ENCODE data around the gene BAZ2B. TPM values are rescaled to one million over a fixed set of nuclear protein-coding genes. Genes with fewer than 3 reads are reported as not detected.

BAZ2B gene
- total RNA-seq, 1 donor: 53.5 TPM

DNA sequence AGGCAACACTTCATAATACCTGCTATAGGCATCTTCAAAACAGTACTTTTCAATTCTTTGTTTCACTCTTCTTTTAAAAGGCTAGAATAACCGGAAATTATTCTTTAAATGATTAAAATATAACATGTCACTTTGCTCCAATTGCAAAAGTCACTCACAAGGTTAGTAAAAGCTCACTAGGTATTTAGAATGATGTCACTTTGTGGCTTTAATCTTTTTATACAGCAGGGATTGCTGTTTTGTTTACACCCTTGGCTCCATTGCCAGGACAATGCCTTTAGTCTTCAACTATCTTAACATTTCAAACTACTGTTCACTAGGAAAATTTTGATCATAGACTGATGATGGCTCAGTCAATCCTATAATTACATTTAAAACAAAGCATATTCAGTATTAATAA lies 157.1 kb downstream of the BAZ2B start:
- peaks cover 8% of the 10 kb centered on the region for H3K4me1 ChIP-seq (ENCODE audit: insufficient read depth, low read length)
- no peak overlapping the region for H3K4me3 ChIP-seq (ENCODE audit: low read length)
- no peaks in the 10 kb centered on the region for H3K9me3 ChIP-seq (ENCODE audit: low read depth, low read length)
- no peaks in the 10 kb centered on the region for H3K27me3 ChIP-seq (ENCODE audit: insufficient read depth, low read length)

DNA sequence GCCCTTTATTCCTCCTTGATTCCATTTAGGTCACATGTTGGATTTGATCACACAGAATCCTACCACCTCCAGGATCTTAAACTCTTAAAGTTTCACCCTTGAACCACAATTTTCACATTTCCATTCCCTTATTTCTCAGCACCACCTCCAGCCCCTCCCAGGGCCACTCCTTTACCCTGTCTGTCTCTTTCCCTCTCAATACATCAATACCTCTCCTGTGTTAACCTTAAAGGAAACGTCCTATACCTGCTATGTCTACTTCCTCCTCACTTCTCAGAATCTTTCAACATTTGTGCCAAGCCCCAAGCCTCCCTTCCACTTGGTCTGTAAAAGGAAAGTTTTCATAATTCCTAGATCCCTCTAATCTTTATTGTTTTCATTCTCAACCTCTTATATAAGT lies 158.8 kb downstream of the BAZ2B start:
- Histone ChIP-seq H3K27me3 (ENCODE audit: insufficient read depth, low read length) (no peaks in the 10 kb centered on the region), H3K4me3 (ENCODE audit: low read length) (no peak overlapping the region), H3K9me3 (ENCODE audit: low read depth, low read length) (no peaks in the 10 kb centered on the region), H3K4me1 (ENCODE audit: insufficient read depth, low read length) (peaks cover 8% of the 10 kb centered on the region)

GRCh38 chr2:159456500-159457426 lies 159.6 kb downstream of the BAZ2B start:
- Histone ChIP-seq H3K4me1 (ENCODE audit: insufficient read depth, low read length) (peaks cover 8% of the 10 kb centered on the region), H3K4me3 (ENCODE audit: low read length) (no peak overlapping the region), H3K9me3 (ENCODE audit: low read depth, low read length) (no peaks in the 10 kb centered on the region), H3K27me3 (ENCODE audit: insufficient read depth, low read length) (no peaks in the 10 kb centered on the region)

GRCh38 chr2:159455330-159455918 lies 160.9 kb downstream of the BAZ2B start:
- Histone ChIP-seq H3K4me3 (ENCODE audit: low read length) (no peak overlapping the region), H3K4me1 (ENCODE audit: insufficient read depth, low read length) (peaks cover 8% of the 10 kb centered on the region), H3K27me3 (ENCODE audit: insufficient read depth, low read length) (no peaks in the 10 kb centered on the region), H3K9me3 (ENCODE audit: low read depth, low read length) (no peaks in the 10 kb centered on the region)

DNA sequence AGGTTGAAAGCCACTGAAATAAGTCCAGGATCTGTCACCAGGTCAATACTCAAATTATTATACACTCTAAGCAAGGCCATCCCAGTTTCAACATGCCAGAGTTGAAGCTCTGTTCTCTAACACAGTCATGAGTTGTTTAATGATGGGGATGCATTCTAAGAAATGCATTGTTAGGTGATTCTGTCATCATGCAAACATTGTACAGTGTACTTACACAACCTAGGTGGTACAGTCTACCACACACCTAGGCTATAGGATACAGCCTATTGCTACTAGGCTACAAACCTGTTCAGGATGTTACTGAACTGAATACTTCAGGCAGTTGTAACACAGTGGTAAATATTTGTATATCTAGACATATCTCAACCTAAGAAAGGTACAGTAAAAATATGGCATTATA lies 162.2 kb downstream of the BAZ2B start:
- H3K4me3 ChIP-seq (ENCODE audit: low read length): no peak overlapping the region
- H3K4me1 ChIP-seq (ENCODE audit: insufficient read depth, low read length): peaks cover 8% of the 10 kb centered on the region
- no peaks in the 10 kb centered on the region for H3K27me3 ChIP-seq (ENCODE audit: insufficient read depth, low read length)
- H3K9me3 ChIP-seq (ENCODE audit: low read depth, low read length): no peaks in the 10 kb centered on the region

- H3K4me3 ChIP-seq (ENCODE audit: low read length): no peak overlapping the region
- H3K9me3 ChIP-seq (ENCODE audit: low read depth, low read length): no peaks in the 10 kb centered on the region
- no peaks in the 10 kb centered on the region for H3K4me1 ChIP-seq (ENCODE audit: insufficient read depth, low read length)
- H3K27me3 ChIP-seq (ENCODE audit: insufficient read depth, low read length): no peaks in the 10 kb centered on the region
These were observed 166.2 kb downstream of the BAZ2B start for GRCh38 chr2:159450180-159450579.

DNA sequence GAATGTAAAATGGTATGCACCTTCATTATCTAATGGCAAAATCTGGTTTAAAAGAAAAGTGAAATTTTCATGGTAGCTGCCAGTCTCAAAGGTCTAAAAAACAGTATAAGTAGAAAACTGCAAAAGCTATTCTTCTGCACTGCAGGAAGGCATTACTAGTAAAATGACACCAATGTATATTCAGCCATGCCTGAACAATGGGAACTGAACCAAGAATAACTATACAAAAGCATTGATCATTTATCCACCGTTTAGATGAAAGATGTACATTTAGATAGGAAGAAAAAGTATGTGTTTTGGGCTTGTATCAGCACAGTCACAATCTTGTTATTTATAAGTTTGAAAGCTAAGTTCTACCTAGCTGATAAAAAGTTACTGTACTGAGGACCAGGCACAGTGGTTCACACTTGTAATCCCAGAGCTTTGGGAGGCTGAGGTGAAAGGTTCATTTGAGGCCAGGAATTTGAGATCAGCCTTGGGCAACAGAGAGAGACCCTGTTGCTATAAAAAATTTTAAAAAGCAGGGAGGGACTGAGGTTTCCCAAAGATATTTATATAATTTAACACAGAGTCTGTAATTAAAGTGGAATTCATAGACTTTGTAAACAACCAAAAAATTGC lies 166.7 kb downstream of the BAZ2B start:
- no peak overlapping the region for H3K4me3 ChIP-seq (ENCODE audit: low read length)
- no peaks in the 10 kb centered on the region for H3K4me1 ChIP-seq (ENCODE audit: insufficient read depth, low read length)
- no peaks in the 10 kb centered on the region for H3K9me3 ChIP-seq (ENCODE audit: low read depth, low read length)
- no peaks in the 10 kb centered on the region for H3K27me3 ChIP-seq (ENCODE audit: insufficient read depth, low read length)

DNA sequence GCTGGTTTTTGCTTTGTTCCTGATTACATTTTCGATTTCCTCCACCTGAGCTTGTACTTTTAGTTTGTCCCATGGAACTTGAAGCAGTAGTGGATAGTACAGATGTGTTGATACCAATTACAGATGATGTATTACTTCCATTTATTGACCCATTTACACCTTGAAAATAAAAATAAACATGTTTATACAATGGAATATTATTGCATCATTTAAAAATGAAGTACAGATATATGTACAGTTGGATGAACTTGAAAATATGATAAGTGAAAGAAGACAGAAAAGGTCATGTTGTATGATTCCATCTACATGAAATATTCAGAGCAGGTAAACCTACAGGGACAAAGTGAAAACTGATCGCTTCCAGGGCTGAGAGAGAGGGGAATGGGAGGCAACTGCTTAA lies 169.5 kb downstream of the BAZ2B start:
- no peaks in the 10 kb centered on the region for H3K4me1 ChIP-seq (ENCODE audit: insufficient read depth, low read length)
- H3K4me3 ChIP-seq (ENCODE audit: low read length): no peak overlapping the region
- no peaks in the 10 kb centered on the region for H3K27me3 ChIP-seq (ENCODE audit: insufficient read depth, low read length)
- no peaks in the 10 kb centered on the region for H3K9me3 ChIP-seq (ENCODE audit: low read depth, low read length)

- H3K27me3 ChIP-seq (ENCODE audit: insufficient read depth, low read length): no peaks in the 10 kb centered on the region
- no peaks in the 10 kb centered on the region for H3K4me1 ChIP-seq (ENCODE audit: insufficient read depth, low read length)
- no peak overlapping the region for H3K4me3 ChIP-seq (ENCODE audit: low read length)
- H3K9me3 ChIP-seq (ENCODE audit: low read depth, low read length): no peaks in the 10 kb centered on the region
These were observed 170.1 kb downstream of the BAZ2B start for GRCh38 chr2:159446201-159446600.

GRCh38 chr2:159445307-159445706 lies 171.0 kb downstream of the BAZ2B start:
- Histone ChIP-seq H3K4me3 (ENCODE audit: low read length) (no peak overlapping the region), H3K27me3 (ENCODE audit: insufficient read depth, low read length) (no peaks in the 10 kb centered on the region), H3K4me1 (ENCODE audit: insufficient read depth, low read length) (no peaks in the 10 kb centered on the region), H3K9me3 (ENCODE audit: low read depth, low read length) (no peaks in the 10 kb centered on the region)

DNA sequence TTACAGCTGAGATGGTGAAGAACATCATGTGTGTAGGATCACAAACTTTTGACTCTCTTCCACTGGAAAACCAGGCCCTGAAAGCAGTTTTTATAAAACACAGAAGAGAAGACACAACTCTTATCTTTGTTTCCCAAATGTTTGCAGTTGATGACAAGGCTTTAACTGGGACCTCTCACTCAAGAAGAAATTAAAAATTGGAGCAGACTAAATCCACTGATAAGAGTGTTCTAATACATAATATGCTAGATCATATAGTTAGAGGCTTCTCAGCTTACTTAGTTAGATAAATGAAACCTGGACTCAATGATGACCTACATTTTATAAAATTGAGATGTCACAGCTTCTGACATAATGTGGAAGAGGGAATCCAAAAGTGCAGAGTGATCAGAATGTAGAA lies 171.6 kb downstream of the BAZ2B start:
- no peaks in the 10 kb centered on the region for H3K27me3 ChIP-seq (ENCODE audit: insufficient read depth, low read length)
- H3K9me3 ChIP-seq (ENCODE audit: low read depth, low read length): no peaks in the 10 kb centered on the region
- H3K4me1 ChIP-seq (ENCODE audit: insufficient read depth, low read length): no peaks in the 10 kb centered on the region
- H3K4me3 ChIP-seq (ENCODE audit: low read length): no peak overlapping the region

DNA sequence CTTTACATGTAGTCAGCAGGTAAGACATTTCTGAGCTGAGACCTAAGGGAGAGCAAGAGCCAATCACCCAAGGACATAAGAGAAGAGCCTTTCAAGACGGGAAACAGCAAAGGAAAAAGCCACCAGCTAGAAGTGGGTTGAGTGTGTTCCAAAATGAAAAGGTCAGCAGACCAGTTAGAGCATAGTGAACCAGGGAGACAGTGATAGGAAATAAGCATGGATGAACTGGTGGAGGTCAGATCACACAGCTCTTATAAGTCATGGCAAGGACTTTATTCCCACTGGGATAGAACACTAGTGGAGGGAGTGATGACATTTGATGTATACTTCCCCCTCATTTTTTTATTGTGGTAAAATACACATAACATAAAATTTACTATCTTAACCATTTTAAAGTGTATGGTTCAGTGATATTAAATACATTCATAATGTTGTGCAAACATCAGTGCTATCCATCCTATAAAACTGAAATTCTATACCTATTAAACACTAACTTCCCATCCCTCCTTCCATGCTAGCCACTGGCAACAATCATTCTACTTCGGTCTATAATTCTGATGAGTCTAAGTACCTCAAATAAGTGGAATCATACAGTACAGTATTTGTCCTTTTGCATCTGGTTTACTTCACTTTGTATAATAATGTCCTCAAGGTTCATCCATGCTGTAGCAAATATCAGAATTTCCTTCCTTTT lies 174.0 kb downstream of the BAZ2B start:
- Histone ChIP-seq H3K27me3 (ENCODE audit: insufficient read depth, low read length) (no peaks in the 10 kb centered on the region), H3K4me1 (ENCODE audit: insufficient read depth, low read length) (no peaks in the 10 kb centered on the region), H3K9me3 (ENCODE audit: low read depth, low read length) (no peaks in the 10 kb centered on the region), H3K4me3 (ENCODE audit: low read length) (no peak overlapping the region)

- H3K4me1 ChIP-seq (ENCODE audit: insufficient read depth, low read length): no peaks in the 10 kb centered on the region
These were observed 175.2 kb downstream of the BAZ2B start for GRCh38 chr2:159441182-159441581.

DNA sequence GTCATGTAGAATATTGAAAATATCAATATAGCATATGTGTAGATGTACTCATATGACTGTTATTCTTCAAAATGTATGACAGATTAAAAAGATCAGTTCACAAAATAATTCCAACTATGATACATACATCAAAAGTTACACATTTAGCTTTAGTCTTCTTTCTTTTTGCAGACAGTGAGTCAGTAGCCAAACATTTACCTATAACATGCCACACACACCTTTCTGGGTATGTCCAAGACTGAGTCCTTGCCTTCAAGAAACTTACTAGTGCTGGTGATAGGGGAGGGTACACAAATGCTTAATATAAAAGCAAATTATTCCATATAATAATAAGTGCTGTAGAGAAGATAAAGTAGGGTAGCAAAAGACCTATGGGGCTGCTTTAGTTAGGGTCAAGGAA lies 176.9 kb downstream of the BAZ2B start:
- Histone ChIP-seq H3K4me3 (ENCODE audit: low read length) (no peak overlapping the region), H3K4me1 (ENCODE audit: insufficient read depth, low read length) (no peaks in the 10 kb centered on the region), H3K27me3 (ENCODE audit: insufficient read depth, low read length) (no peaks in the 10 kb centered on the region), H3K9me3 (ENCODE audit: low read depth, low read length) (no peaks in the 10 kb centered on the region)

More at GRCh38 chr2:159441182-159441581, 175.2 kb downstream of the BAZ2B start:
- Histone ChIP-seq H3K27me3 (ENCODE audit: insufficient read depth, low read length) (no peaks in the 10 kb centered on the region), H3K9me3 (ENCODE audit: low read depth, low read length) (no peaks in the 10 kb centered on the region), H3K4me3 (ENCODE audit: low read length) (no peak overlapping the region)

Measured in mononuclear cell (primary cell).